HepG2 (cell line): Measurements from ENCODE around the gene CSTPP1. TPM values are rescaled to one million over a fixed set of nuclear protein-coding genes. Genes with fewer than 3 reads are reported as not detected.
A peak's percentile ranks its signal among the peaks of the same experiment; 100 is the strongest.

Source experiments
- ATAC-seq: fragments of 200-7000 bp; cut with Tn5 transposase; 3 replicates; pipeline ENCODE4 v1.9.1; 2020; ENCODE audit warnings: mild to moderate bottlenecking, moderate library complexity
- BruUV-seq: library from RNA; stranded (reverse); fragments of 400-500 nt; replicated peaks from 2 replicates; lab custom pipeline; 2021; lab: Mats Ljungman, UMichigan
- CTCF ChIA-PET: fragments of 300-600 bp; formaldehyde crosslinking; extraction: SDS; loops from one replicate; lab custom pipeline; 2021; ENCODE audit warnings: low total read pairs, inconsistent platforms, low intra/inter-chr PET ratio; lab: Yijun Ruan, JAX
- POLR2A ChIA-PET: fragments of 350-600 bp; sonication (Branson Sonifier 250); formaldehyde crosslinking; loops from one replicate; lab custom pipeline; 2020; ENCODE audit warnings: antibody characterized with exemption, inconsistent platforms; lab: Yijun Ruan, JAX
- DNase-seq: peaks from one replicate; pipeline ENCODE4 v3.0.0-alpha.2; 2015; ENCODE audit warnings: low spot score
- FAIRE-seq: peaks from 3 replicates; lab custom pipeline; 2011; peaks lifted over from hg19 to GRCh38; lab: Jason Lieb, UNC
- H2AFZ ChIP-seq: one replicate; pipeline ENCODE4 v1.6.1; 2011; ENCODE audit warnings: low read length, inconsistent platforms
- H3K27ac ChIP-seq: fragments of 300-600 bp; 3 replicates; pipeline ENCODE4 v1.8.0; 2011; ENCODE audit warnings: mixed run types, mild to moderate bottlenecking, mixed read lengths, low read length, inconsistent platforms; ENCODE audit not compliant: insufficient read depth; ENCODE audit errors: extremely low read length
- H3K27me3 ChIP-seq, 2 experiments: fragments of 200-600 bp in 1 of 2; 2 replicates in 1 of 2; 3 replicates in 1 of 2; pipeline versions ENCODE4 v1.6.0 to v1.8.0; 2011; ENCODE audit warnings: low read length in 2 of 2, mild to moderate bottlenecking in 2 of 2, moderate library complexity in 2 of 2, inconsistent platforms in 1 of 2; ENCODE audit not compliant: insufficient read depth in 2 of 2, control insufficient read depth in 1 of 2
- H3K36me3 ChIP-seq, 2 experiments: fragments of 200-600 bp in 1 of 2; replicated peaks in 1 of 2; 2 replicates in 1 of 2; 3 replicates in 1 of 2; pipeline versions ENCODE4 v1.5.1 to v1.8.0; 2011; ENCODE audit warnings: low read length in 2 of 2, inconsistent platforms in 1 of 2; ENCODE audit not compliant: insufficient read depth in 2 of 2, control insufficient read depth in 1 of 2
- H3K4me1 ChIP-seq: 2 replicates; pipeline ENCODE4 v1.5.1; 2012; ENCODE audit warnings: low read length, inconsistent platforms; ENCODE audit not compliant: insufficient read depth
- H3K4me2 ChIP-seq: 2 replicates; pipeline ENCODE4 v1.6.0; 2011; ENCODE audit warnings: low read depth, low read length, inconsistent platforms
- H3K4me3 ChIP-seq, 3 experiments: fragments of 200-600 bp in 1 of 3; sonication (generic), shearing (Covaris generic) in 1 of 3; replicated peaks in 1 of 3; 2 replicates each; pipeline ENCODE4 v1.5.1; 2011 to 2016; ENCODE audit warnings: low read length in 3 of 3, inconsistent platforms in 2 of 3, low read depth in 2 of 3, mild to moderate bottlenecking in 2 of 3, control low read depth in 1 of 3, mixed read lengths in 1 of 3; ENCODE audit not compliant: insufficient read depth in 1 of 3
- H3K79me2 ChIP-seq: one replicate; pipeline ENCODE4 v1.6.1; 2011; ENCODE audit warnings: low read length, inconsistent platforms; ENCODE audit not compliant: insufficient read depth
- H3K9ac ChIP-seq: 2 replicates; pipeline ENCODE4 v1.6.0; 2011; ENCODE audit warnings: mild to moderate bottlenecking, low read depth, low read length, inconsistent platforms; ENCODE audit not compliant: insufficient read depth
- H3K9me3 ChIP-seq: 2 replicates; pipeline ENCODE4 v1.5.1; 2012; ENCODE audit warnings: mild to moderate bottlenecking, low read length
- H4K20me1 ChIP-seq: 2 replicates; pipeline ENCODE4 v1.6.0; 2011; ENCODE audit warnings: inconsistent platforms, mild to moderate bottlenecking, low read length, moderate library complexity; ENCODE audit not compliant: insufficient read depth
- AKNA ChIP-seq: sonication (generic); formaldehyde crosslinking; IDR thresholded peaks from 2 replicates; pipeline ENCODE4 v1.4.0; 2020; ENCODE audit warnings: missing genetic modification reagents, borderline replicate concordance
- GMEB1 ChIP-seq: sonication (generic); formaldehyde crosslinking; IDR thresholded peaks from 2 replicates; pipeline ENCODE4 v1.5.1; 2020; ENCODE audit warnings: missing genetic modification reagents, mild to moderate bottlenecking, borderline replicate concordance
- RARA ChIP-seq: IDR thresholded peaks from 2 replicates; pipeline ENCODE4 v1.6.1; 2016; ENCODE audit warnings: missing genetic modification reagents, missing compliant biosample characterization
- ZBTB38 ChIP-seq: sonication (generic); formaldehyde crosslinking; IDR thresholded peaks from 2 replicates; pipeline ENCODE4 v1.5.1; 2020; ENCODE audit warnings: mild to moderate bottlenecking, missing genetic modification reagents
- ZFP82 ChIP-seq: sonication (generic); formaldehyde crosslinking; IDR thresholded peaks from 2 replicates; pipeline ENCODE4 v1.5.1; 2020; ENCODE audit warnings: mild to moderate bottlenecking, missing genetic modification reagents, borderline replicate concordance
- ZNF580 ChIP-seq: IDR thresholded peaks from 2 replicates; pipeline ENCODE4 v1.6.1; 2016; ENCODE audit warnings: low read depth, borderline replicate concordance
- WGBS: methylation state at CpG from one replicate; pipeline ENCODE4 v1.1.6; 2017; ENCODE audit warnings: low lambda C conversion rate; 5-methylcytosine and 5-hydroxymethylcytosine counted together
- in situ Hi-C: cut with HindIII; loops from 2 replicates; pipeline ENCODE4 v1.10.0; 2017; ENCODE audit warnings: low pct_unique_long_range_greater_than_20kb; ENCODE audit not compliant: extremely low pct_ligation_motif_present
- intact Hi-C: fragments of 100-400 bp; cut with micrococcal nuclease; formaldehyde crosslinking; loops from one replicate; pipeline ENCODE4 v1.10.0; 2022; ENCODE audit not compliant: unreplicated experiment
- polyA plus RNA-seq, 8 experiments: library from polyadenylated mRNA; depleted of rRNA in 3 of 8; stranded (reverse) in 7 of 8; unstranded in 1 of 8; fragments of >200 nt; fragmentation: Illumina TruSeq in 4 of 8; extraction: Trizol in 4 of 8; gene quantifications; 2 replicates each; pipeline versions ENCODE4 v1.2.1 to v1.2.3, GENCODE V29; 2011 to 2016; ENCODE audit warnings: low read depth in 4 of 8, missing spikeins in 1 of 8, mixed read lengths in 1 of 8; ENCODE audit not compliant: insufficient read depth in 1 of 8
- total RNA-seq, 5 experiments: library from RNA; depleted of rRNA; stranded (reverse); fragments of >200 nt; fragmentation: Illumina TruSeq; extraction: Trizol; gene quantifications; 2 replicates each; pipeline ENCODE4 v1.2.3, GENCODE V29; 2016; ENCODE audit warnings: low read depth in 1 of 5
- TF ChIP-seq, protein P1 (sequence below): sonication (generic); formaldehyde crosslinking; IDR thresholded peaks from 2 replicates; pipeline ENCODE4 v1.4.0; 2020; ENCODE audit warnings: mild to moderate bottlenecking, missing genetic modification reagents, borderline replicate concordance

Gene CSTPP1
- total and polyA plus RNA-seq, 2 of the 13 experiments (the other 11 are each of a cell fraction or from before 2014, with no cell fraction given) = 12.3 to 14.6 TPM

- TF ChIP-seq, protein P1, sequence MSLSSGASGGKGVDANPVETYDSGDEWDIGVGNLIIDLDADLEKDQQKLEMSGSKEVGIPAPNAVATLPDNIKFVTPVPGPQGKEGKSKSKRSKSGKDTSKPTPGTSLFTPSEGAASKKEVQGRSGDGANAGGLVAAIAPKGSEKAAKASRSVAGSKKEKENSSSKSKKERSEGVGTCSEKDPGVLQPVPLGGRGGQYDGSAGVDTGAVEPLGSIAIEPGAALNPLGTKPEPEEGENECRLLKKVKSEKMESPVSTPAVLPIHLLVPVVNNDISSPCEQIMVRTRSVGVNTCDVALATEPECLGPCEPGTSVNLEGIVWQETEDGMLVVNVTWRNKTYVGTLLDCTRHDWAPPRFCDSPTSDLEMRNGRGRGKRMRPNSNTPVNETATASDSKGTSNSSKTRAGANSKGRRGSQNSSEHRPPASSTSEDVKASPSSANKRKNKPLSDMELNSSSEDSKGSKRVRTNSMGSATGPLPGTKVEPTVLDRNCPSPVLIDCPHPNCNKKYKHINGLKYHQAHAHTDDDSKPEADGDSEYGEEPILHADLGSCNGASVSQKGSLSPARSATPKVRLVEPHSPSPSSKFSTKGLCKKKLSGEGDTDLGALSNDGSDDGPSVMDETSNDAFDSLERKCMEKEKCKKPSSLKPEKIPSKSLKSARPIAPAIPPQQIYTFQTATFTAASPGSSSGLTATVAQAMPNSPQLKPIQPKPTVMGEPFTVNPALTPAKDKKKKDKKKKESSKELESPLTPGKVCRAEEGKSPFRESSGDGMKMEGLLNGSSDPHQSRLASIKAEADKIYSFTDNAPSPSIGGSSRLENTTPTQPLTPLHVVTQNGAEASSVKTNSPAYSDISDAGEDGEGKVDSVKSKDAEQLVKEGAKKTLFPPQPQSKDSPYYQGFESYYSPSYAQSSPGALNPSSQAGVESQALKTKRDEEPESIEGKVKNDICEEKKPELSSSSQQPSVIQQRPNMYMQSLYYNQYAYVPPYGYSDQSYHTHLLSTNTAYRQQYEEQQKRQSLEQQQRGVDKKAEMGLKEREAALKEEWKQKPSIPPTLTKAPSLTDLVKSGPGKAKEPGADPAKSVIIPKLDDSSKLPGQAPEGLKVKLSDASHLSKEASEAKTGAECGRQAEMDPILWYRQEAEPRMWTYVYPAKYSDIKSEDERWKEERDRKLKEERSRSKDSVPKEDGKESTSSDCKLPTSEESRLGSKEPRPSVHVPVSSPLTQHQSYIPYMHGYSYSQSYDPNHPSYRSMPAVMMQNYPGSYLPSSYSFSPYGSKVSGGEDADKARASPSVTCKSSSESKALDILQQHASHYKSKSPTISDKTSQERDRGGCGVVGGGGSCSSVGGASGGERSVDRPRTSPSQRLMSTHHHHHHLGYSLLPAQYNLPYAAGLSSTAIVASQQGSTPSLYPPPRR (CRISPR knock-in tag) = no peak; the same call in 1 of the 2 replicates
- TF ChIP-seq RARA (CRISPR knock-in tag) = no peak
- no peak for TF ChIP-seq ZBTB38 (CRISPR knock-in tag)
- 0 out of 2 replicates have a peak, but pooled peaks have one; percentile 26 for TF ChIP-seq ZFP82 (CRISPR knock-in tag)
Measured at GRCh38 chr11:47185305-47186075, 248.9 kb downstream of the CSTPP1 start (continued).

GRCh38 chr11:47186076-47186699 is 249.6 kb downstream of the CSTPP1 start, which contains the start of gene PACSIN3:
Gene PACSIN3 (minus strand): TSS chr11:47186434. CDS start chr11:47182727, 3,707 bp downstream.
- WGBS = 0% methylated on average over 6 of the region's 80 CpGs
- Histone ChIP-seq H3K4me2 (peak within 1 kb of the TSS; percentile 97), H3K27ac (peak within 1 kb of the TSS; percentile 98), H3K27me3 (no peaks in the 10 kb centered on the region), H3K79me2 (peaks cover 24% of the 10 kb centered on the region), H3K36me3 (peaks cover 7% of the 10 kb centered on the region in 2 experiments; a peak in 3 of 5 replicates), H3K4me3 (peak within 1 kb of the TSS; percentile 70 to 86 (median 77)), H2AFZ (no peak within 1 kb of the TSS), H4K20me1 (no peaks in the 10 kb centered on the region), H3K9ac (peak within 1 kb of the TSS; percentile 94), H3K9me3 (no peaks in the 10 kb centered on the region), H3K4me1 (peaks cover 56% of the 10 kb centered on the region)
- intact Hi-C loops = no loop called here
- ChIA-PET CTCF (no interaction called here), POLR2A (interaction anchor here (0.7 to 9.2 kb wide), 26 partner anchors 8 to 360 kb away, joined by 3 to 247 read pairs (median 10); partner anchors contain the start of genes ACP2, ARFGAP2, DDB2 and MADD)
- in situ Hi-C loops = no loop called here
- BruUV-seq = no TSS peak
- no peak for FAIRE-seq
- DNase-seq = peak; percentile 43
- peak; percentile 20 for ATAC-seq
- 0 out of 2 replicates have a peak, but pooled peaks have one; percentile 51 for TF ChIP-seq AKNA (CRISPR knock-in tag)
- no peak for TF ChIP-seq GMEB1 (CRISPR knock-in tag)
- TF ChIP-seq ZNF580 (CRISPR knock-in tag) = no peak; the same call in 1 of the 2 replicates
